ENCODE results near the gene WWC2.

DNA sequence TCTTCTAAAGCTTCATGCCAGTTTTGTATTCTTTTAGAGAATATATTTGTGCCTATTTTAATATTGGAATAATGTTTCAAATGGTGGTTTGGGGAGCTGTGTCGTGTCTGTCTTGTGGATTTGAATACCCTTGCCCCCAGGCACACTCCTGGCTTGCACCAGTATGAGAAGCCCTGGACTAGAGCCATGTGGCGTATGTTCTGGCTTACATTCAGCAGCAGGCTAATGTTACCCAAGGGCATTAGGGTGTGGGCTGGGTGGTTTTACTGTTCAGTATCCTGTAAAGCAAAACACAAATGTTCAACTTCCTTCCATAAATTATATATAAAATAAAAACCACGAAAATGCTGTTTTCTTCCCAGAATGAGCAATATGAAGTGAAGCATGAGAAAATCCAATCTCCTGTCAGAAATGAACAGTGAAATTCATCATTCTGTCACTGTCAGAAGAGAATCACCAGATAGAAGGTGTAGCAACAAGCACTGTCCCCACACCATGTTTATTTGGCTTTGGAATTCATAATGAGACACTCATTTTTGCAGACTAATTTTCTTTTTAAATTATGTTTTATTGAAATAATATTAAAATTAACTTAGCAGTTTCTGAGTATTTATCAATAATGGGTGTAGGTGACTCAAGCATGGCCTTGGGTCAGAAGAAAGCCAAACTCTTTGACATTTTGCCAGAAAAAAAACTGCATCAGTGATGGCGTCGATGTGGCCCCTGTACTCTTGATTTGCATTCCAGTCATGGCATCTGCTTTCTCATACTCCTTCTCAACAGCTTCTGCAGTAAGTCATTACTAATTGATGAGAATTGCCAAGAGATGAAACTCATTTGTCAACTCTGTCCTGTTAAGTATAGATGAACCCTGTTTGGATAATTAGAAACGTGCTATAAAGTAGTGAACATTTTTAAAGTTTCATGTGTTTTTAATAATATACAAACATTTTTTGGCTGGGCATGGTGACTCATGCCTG lies 43.8 kb downstream of the WWC2 start:
- TF ChIP-seq POLR2A (IDR thresholded peaks at IDR 0.05; ENCODE audit: low read length) (no peak), GATA1 (IDR thresholded peaks at IDR 0.05; ENCODE audit: low read depth, low read length) (no peak)

All from erythroblast (primary cell).